Lower leg skin (tissue), 4 donors: ENCODE measurements around the gene RALY. TPM values are rescaled to one million over a fixed set of nuclear protein-coding genes. Genes with fewer than 3 reads are reported as not detected.

Experiments
- microRNA-seq, 2 donors: library from miRNA; unstranded; fragments of <30 nt; microRNA quantifications; one replicate each; pipeline ENCODE4, GENCODE V29; 2016; ENCODE audit warnings: borderline replicate concordance in 2 of 2, borderline number of aligned reads in 1 of 2
- total RNA-seq, 4 donors: library from RNA; depleted of rRNA; stranded (reverse); fragments of >200 nt; gene quantifications; one replicate each; pipeline ENCODE4 v1.1.0, GENCODE V29; 2016

Gene RALY
- total RNA-seq, 4 donors from 2014 or later: 92.2 to 113 (median 98.6) TPM

Small RNA genes lying within 50 kb of the gene (microRNA-seq; reads per million reads assigned to microRNA genes)
- gene MIR4755: 0 reads per million in 2 donors

Other genes with a start within 250 kb of the RALY start
- 100 to 1,000 TPM in 2 of 4 donors, 10 to 100 TPM in 2; 92.9 to 113 (median 105) TPM for gene CHMP4B, start 182.6 kb upstream of the RALY start, total RNA-seq
- 10 to 100 TPM; 28.7 to 46.9 (median 41.7) TPM for gene EIF2S2, start 118.3 kb downstream of the RALY start, total RNA-seq
- 1 to 10 TPM in 1 of 4 donors, under 1 TPM in 2, not detected in 1; 0.72 to 2.0 (median 0.83) TPM for gene ASIP, start 247.5 kb downstream of the RALY start, total RNA-seq